ENCODE data around the gene AGER.
"Not testable (repeated sequence)": the region's sequence is repeated elsewhere in the genome, so short reads cannot be mapped to it uniquely, and the experiment has no call there.

The AGER gene

GRCh38 chr6:32148289-32149091, 35.6 kb downstream of the AGER start:
- no peak for DNase-seq (ENCODE audit: low read depth)

GRCh38 chr6:32147401-32148132, 36.5 kb downstream of the AGER start:
- DNase-seq (ENCODE audit: low read depth), result no peak

DNA sequence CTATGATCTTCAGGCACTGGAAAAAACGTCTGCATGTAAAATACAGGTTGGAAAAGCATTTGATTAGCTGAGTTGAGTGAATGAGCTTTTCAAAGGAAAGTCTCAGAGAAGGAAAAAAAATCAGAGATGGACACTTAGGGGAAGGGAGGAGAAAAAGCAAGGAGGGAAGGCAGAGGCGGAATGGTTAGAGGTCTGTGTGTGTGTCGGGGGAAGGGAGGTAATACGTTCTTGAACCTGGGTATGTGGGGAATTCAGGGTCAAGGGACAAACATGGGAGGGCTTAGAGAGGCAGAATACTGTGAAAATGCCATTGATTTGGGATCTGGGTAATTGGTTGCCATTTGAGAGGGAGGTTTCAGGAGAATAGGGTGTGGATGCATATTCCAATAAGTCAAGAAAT, 37.4 kb downstream of the AGER start:
- DNase-seq (ENCODE audit: low read depth), result no peak

DNA sequence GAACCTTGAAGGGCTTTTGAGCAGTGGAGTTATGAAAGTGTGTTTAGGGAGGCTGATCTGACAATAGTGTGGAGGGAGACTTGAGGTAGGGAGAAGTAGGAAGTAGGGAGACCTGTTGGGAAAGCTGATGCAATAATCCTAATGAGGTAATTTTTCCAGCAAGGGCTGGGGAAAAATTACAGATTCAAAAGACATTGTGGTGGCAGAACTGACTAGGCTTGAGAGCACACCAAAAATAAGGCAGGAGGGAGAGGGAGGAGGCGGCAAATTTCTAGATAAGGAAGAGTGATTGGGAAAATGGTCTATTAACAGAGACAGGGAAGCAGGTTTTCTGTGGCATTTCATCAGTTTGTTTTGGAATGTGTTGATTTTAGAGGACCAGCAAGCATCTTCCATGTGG, 37.8 kb downstream of the AGER start:
- DNase-seq (ENCODE audit: low read depth), result no peak

- not testable (repeated sequence) for DNase-seq (ENCODE audit: low read depth)
Measured at GRCh38 chr6:32144238-32144637, 39.8 kb downstream of the AGER start.

DNA sequence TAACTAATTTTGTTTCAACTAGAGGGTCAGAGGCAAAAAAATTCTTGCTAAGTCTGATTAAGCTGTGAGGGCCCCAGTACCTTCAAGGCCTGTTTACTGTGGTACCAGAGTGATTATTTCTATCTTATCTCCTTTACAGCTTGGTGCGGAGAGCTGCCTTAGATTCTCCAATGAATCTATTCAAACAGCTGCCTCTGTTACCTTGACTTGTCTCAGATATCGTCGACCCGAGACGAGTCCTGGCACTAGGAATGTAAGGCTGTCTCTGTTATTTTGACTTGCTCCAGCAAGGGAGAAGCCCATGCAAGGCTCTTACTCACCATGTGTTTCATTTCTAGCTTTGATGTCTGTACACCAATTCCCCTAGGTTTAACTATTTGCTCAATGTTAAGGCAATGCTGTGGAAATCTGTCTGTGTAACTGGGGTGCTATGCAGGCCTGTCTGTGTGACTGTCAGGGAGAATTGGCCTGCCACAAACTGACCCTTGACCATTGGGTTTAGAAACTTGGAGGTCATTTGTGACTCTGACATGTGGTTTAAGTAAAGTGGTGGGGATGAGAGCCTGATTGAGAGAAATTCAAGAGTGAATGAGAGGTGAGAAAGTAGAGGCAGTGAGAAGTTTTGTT, 43.5 kb downstream of the AGER start:
- no peak for DNase-seq (ENCODE audit: low read depth)

GRCh38 chr6:32139590-32139989, 44.5 kb downstream of the AGER start:
- DNase-seq (ENCODE audit: low read depth), result no peak

DNA sequence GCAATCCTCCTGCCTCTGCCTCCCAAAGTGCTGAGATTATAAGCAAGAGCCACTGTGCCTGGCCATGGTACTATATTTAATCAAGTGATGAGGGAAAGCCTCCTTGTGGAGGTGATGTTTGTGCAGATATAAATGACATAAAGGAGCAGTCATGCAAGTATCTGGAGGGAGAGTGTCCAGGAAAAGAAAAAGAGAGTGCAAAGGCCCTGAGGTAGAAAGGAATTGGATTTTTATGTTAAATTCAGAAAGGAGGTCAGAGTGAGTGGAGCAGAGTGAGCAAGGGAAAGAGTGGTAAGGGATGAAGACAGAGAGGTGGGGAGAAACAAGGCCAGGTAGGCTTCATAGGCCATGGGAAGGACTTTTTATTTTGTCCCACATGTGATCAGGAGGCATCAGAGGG, 46.6 kb downstream of the AGER start:
- DNase-seq (ENCODE audit: low read depth), result no peak

GRCh38 chr6:32133786-32134185, 50.3 kb downstream of the AGER start:
- DNase-seq (ENCODE audit: low read depth), result no peak

DNA sequence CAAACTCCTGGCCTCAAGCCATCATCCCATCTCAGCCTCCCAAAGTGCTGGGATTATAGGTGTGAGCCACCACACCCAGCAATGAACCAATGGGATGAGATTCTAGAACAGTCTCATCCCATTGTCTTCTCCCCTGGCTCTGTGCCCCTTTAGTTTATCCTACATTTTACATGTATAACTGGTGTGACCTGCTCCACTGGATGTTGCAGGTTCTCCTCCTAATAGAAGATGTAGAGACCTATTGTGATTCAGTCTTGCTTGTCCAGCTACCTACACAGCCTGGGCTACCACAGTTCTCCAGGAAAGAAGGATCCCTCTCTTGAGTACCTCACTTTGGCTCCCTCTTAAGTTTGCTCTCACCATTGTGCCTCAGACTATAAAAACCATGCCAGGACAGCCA, 51.9 kb downstream of the AGER start:
- no peak for DNase-seq (ENCODE audit: low read depth)

DNA sequence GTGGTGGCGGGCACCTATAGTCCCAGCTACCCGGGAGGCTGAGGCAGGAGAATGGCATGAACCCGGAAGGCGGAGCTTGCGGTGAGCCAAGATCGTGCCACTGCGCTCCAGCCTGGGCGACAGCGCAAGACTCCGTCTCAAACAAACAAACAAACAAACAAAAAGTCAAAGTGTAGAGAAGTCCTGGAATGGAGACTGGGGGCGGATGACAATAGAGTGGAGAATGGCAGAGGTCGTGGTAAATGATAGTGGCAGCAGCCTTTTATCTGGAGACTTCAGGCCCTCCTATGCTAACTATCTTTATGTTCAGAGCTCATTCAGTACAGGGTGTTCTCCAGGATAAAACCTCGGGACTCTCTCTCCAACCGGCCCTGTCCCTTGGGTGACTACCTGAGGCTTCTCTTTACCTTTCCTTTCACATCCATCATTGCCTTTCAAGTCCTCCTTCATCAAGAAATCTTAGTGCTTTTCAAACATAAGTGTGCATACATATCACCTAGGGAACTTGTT, 52.6 kb downstream of the AGER start:
- DNase-seq (ENCODE audit: low read depth), result no peak

All from fibroblast of the conjunctiva (primary cell).